ENCODE results near the gene OSGIN1.
"Not testable (repeated sequence)": the region's sequence is repeated elsewhere in the genome, so short reads cannot be mapped to it uniquely, and the experiment has no call there.

Gene OSGIN1

DNA sequence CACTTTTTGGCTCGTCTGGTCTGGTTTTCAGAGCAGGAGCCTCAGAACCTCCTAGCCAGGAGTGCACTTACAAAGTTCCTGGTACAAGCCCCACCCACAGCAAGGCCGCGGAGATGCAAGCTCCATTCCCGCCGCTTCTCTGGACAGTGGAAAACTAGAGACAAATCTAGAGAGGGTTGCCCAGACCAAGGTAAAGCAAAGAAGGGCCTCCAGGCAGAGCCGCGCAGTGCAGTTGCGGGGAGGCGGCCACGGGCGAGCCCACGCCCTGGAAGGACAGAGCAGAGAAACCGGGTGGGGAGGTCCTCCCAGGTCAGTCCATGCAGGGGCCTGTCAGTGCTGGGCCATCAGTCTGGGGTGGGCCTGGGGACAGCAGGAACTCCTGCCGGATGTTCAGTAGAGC, 11.0 kb upstream of the OSGIN1 start:
- DNase-seq, result no peak

DNA sequence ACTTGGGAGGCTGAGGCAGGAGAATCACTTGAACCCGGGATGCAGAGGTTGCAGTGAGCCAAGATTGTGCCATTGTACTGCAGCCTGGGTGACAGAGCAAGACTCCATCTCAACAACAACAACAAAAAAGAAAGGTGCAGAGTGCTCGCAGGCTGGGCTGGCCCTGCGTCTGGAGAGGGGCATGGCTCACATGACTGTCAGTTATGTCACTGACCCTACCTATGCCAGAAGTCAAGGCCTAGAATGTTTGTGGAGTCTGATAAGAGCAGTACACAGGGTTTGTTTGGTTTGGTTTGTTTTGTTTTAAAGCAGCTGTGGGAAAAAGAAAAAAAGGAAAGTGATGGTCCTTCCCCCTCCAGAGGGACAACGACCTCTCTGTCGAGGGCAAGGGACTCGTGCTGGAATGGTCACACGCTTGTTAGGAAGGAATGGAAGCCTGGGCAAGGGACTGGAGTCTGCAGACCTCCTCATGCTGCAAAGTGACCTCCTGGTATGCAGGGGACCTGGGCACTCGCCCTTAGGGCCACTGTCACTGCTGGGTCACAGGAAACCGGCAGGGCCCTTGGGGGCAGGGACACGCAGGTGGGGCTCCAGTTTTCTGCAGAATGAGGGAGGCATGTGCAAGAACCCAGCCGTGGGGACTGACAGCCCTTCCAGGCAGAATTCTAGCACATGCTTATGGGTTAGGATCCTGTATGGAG, 10.1 kb upstream of the OSGIN1 start:
- no peak for DNase-seq

DNA sequence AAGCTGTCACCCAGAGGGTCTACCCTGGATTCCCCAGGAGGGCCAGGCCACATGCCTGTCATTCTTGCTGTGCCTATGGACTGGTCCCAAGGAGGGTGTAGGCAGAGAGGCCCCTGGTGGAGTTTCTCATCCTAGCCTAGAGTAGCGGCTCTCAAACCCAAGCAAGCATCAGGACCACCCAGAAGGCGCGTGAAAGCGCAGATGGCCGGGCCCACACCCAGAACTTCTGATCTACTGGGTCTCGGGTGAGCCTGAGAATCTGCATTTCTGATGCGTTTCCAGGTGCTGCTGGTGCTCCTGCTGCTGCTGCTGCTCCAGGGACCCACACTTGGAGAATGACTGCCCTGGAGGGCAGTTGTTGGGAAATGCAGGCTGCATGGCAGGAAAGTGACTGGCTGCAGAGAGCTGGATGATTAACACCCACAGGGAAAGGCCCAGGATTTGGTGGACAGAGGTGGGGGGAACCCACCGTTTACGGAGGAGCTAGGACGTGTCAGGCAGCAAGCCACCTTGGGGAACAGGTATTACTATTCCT, 9.5 kb upstream of the OSGIN1 start:
- DNase-seq, result no peak

DNA sequence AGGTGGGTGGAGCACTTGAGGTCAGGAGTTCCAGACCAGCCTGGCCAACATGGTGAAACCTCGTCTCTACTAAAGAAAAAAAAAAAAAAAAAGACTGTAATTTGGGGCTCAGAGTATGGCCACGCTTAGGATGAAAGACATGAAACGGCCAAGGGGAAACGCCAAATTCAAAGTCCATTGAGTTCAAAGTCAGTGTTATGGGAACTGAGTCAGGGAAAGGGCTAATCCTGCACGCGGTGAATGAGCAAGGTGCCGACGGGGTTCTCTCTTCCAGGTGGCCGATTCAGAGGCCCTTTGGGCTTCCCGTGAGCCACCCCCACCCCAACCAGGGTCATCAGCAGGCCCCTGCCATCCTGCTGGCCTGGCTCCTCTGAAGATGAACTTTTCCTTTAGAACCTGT, 7.5 kb upstream of the OSGIN1 start:
- no peak for DNase-seq

DNA sequence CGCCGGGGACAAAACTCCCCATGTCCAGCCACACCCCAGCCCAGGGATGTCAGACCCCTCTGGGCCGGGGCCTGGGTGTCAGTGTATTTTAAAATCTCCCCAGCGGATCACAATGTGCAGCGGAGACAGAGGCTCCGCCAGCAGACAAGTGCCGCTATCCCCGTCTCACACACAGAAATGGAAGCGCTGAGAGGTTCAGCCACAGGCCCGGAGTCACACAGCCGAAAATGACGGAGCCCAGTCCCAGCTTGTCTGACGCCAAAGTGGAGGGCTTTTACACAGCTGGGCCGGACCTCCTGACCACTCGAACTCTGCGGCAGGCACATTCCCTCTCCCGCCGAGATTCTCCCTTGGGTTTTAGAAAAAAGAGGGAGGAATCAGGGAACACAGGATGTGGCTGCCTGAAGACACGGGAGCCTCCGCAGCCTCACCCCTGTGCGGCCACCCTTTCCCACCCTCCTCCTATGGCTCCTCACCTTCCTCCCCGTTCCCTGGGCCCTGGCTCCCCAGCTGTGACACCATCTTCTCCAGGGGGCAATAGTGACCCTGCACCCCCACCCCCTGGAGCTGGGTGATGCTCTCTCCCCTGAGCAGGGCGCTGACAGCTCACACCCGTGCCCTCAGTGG, 6.8 kb upstream of the OSGIN1 start:
- no peak for DNase-seq

DNA sequence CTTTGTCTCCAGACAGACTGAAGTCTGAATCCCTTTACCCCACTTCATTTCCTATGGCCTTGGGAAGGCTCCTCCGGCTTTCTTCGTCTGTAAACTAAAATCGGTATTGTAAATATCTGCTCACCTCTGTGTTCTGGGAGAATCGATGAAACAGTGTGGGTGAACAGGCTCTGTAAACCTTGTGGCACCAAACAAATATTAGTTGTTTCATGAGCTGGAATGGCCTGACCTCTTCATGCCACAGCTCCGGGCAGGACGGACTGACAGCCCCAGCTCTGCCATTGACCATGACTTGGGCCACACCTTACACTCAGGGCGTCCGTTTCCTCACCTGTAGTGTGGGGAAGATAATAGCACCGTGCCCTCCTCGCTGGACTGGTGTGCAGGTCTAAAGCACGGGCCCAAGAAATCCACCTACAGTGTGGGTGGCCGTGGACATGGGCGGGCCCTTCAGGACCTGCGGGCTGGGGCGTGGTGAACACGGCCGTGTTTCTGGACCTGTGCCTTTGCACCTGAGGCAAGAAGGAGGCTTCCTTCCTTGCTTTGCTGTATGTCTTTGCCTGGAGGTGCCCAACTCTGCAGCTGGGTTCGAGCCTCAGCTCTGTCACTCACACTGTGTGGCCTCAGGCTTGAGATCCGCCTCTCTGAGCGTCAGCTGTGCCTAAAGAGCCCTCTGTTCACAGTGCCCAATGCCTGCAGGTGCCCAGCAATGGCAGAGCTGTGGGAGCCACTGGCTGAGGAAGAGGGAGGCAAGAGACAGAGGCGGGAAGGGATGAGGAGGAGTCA, 6.1 kb upstream of the OSGIN1 start:
- no peak for DNase-seq

DNA sequence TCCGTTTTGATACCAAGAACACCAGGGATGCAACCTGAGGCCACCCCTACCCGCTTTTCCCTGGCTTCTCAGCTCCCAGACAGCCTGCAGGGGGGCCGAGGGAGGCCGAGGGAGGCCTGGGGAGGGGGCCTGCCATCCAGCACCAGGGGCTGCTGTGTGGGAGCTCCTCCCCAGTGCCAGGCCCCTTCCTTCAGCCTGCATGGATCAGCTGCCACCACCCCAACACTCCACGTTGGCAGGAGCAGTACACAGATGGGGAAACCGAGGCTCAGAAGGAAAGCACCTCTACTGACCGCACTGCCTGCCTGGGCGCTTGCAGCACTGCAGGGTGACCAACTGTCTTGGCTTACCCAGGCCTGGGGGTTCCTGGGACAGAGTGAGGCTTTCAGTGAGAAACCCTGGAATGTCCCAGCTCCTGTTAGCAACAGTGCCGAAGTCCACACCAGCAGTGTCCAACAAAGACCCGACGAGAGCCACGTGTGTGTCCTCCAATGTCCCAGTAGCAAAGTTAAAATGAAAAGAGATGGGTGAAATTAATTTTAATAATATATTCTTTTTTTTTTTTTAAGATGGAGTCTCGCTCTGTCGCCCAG, 5.3 kb upstream of the OSGIN1 start:
- no peak for DNase-seq

DNA sequence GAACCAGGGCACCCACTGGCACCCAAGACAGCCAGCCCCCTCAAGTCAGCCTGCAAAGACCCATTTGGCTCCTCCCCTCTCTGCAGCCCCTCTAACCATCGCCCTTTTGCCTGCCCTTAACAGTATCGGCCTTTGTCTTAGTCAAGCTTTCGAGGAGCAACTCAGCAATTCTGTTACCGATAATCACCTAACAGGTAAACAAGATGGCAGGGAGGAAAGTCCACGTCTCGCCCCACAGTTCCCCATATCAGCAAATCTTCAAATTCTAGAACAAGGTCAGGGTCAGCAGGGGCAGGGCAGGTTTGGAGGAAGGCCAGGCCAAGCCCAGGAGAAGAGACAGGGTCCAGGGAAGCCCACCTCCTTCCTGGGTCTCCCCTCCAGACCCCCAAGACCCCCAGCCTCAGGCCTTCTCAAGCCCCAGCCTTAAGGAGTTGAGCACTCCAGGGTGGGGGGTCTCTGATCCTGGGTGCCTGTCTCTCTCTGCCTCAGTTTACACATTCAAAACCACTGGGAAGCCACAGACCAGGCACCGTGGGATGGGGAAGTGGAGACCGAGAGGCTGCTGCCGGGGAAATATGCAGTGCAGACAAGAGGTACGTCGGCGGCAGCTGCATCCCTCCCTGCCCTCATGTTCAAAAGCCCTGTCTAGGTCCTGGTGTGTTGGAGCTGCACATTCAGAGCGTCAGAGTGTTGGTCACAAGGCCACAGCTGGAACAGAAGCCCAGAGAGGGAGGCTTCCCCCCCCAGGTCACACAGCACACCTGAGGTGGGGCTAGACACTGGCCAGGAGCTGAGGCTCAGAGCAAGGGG, 3.9 kb upstream of the OSGIN1 start:
- no peak for DNase-seq

DNA sequence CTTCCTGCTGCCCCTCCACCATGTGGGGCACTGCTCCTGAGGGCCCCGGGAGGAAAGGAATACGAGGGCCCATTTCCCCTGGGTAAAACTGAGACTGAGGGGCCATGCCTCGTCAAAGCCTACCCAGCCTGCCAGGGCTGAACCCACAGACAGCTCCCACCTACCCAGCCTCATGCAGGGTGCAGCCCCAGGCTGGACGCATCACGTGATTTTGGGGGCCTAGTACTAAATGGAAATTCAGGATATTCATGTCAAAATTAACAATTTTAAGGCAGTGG, 3.4 kb upstream of the OSGIN1 start:
- no peak for DNase-seq

DNA sequence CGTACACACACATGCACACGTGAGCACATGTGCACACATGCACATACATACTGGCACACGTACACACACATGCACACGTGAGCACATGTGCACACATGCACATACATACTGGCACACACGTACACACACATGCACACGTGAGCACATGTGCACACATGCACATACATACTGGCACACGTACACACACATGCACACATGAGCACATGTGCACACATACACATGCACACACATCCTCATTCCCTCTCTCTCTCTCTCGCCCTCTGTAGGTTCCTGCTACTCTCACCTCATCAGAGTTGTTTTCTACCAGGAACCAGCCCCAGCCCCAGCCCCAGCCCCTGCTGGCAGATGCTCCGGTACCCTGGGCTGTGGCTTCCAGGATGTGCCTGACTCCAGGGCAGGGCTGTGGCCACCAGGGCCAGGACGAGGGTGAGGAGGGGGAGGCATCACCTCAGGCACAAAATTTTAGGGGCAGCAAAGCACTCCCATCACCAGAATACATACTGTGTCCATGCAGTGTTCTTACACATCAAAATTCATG, 2.1 kb upstream of the OSGIN1 start:
- DNase-seq, result not testable (repeated sequence)

DNA sequence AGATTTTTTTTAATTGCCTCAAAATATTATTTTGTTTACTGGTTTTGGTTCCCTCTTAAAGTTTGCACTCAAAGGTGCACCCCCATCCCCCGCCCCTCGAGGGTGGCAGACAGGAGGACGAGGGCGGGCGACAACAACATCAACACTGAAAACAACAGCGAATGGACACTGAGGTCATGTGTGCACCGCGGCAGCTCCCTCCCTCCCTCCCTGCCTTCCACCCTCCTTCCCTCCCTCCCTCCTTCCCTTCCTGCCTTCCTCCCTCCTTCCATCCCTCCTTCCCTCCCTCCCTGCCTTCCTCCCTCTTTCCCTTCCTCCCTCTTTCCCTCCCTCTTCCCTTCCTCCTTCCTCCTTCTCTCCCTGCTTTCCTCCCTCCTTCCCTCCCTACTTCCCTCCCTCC, 1.5 kb upstream of the OSGIN1 start:
- no peak for DNase-seq

DNA sequence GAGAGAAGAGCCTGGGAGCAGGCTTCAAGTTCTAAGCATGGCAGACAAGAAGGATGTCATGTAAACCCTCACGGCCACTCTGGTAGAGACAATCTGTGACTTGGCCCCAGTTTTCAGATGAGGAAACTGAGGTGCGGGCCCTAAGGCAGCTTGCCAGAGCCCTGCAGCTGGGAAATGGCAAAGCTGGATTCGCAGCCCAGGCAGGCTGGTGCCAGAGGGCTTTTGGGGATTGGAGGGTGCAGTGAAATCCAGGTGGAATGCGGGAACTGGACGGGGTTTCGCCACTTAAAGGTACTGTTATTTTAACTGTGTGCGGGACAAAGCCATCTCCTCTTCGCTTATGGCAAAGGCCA, 477 bp upstream of the OSGIN1 start:
- DNase-seq, result no peak

DNA sequence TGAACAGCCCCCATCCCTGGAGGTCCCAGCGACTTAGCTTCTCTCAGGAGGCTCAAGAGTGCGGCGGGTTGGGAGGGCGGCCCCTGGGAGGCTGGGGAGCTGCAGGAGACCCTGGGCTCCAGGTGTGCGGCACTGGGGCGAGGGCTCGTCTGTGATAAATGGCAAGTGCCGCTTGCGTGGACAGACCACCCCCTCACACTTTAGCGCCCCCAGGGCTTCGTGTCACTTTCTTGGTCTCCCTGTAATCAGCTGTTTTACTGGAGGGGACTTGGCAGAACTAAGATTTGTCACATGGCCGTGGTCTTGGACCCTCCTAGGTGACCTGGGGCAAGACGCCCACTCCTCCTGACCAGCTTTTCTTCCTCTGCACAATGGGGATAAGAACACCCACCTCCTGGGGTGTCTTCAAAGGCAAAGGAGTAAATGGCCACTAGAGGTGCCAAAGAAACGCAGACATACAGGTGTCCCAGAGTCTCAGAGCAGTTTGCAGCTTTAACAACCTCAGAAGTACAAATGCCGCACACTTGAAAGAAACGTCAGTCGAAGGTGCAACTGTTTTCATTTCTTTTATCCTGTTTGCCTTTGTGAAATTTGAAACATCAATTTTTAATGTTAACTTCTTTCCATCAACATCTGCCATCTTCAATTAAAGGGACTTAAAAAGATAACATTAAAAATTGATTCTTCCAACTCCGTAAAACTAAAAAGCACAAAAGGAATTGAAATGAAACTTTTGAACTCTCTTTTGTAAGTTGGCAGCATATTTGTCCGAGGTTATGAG, 946 bp downstream of the OSGIN1 start:
- DNase-seq, result peak in 1 of 2 donors; percentile 10

DNA sequence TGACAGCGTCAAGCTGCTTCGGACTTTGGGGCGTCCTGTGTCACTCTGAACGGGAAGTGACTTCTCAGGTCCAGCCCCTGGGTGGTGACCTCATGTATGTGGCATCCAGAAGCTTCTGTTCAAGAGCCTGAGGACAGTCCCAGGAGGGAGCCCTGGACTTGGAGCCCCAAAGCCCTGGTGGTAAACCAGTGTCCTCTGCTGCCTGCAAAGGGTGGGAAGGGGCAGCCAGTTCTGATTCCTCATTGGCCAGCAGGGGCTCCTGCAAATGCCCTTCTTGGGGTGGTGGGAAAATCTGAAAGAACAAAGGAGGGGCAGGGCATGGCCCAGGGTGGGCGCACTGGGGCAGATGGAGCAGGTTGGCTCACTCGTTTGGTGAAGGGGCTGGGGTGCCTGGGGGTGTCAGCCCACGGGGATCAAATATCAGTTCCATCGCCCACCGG, 1.6 kb downstream of the OSGIN1 start:
- peak in 1 of 2 donors; percentile 46 for DNase-seq

DNA sequence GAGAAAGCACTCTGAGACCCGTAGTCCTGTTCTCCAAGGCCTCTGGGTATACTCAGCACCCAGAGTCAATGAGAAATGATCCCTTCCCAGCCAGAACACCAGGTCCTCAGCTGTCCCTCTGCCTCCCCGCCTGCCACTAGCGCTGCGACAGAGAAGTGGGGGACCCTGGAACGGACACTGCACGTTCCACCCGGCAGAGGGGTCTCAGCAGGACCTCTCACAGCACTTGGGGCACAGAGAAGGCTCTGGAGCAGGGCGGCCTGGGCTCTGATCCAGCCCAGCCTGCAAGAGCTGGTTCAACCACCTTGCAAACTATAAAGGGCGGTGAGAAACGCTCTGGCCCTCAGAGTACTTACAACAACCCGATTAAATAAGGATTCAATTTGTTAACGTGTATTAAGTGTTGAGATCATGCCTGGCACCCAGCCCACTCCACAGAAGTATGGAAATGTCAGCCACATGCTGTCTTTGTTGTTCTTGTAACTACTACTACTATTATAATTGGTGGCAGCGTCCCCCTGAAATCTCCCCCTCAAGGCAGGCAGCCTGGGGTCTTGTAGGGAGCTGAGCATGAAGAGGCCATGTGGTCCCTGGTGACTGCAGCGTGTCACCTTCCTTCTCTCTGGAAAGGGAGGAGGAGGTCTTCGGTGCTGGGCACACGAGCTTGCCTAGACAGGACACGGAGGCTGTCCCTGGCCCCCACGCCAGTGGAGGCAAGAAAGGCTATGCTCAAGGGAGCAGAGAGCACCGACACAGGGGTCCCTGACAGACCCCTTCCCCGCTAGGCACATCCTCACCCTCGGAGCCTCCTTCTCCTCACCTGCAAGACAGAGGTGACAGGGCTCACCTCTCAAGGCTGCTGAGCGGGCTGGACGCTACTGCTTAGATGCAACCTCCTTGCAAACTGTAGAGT, 2.4 kb downstream of the OSGIN1 start:
- DNase-seq, result no peak

DNA sequence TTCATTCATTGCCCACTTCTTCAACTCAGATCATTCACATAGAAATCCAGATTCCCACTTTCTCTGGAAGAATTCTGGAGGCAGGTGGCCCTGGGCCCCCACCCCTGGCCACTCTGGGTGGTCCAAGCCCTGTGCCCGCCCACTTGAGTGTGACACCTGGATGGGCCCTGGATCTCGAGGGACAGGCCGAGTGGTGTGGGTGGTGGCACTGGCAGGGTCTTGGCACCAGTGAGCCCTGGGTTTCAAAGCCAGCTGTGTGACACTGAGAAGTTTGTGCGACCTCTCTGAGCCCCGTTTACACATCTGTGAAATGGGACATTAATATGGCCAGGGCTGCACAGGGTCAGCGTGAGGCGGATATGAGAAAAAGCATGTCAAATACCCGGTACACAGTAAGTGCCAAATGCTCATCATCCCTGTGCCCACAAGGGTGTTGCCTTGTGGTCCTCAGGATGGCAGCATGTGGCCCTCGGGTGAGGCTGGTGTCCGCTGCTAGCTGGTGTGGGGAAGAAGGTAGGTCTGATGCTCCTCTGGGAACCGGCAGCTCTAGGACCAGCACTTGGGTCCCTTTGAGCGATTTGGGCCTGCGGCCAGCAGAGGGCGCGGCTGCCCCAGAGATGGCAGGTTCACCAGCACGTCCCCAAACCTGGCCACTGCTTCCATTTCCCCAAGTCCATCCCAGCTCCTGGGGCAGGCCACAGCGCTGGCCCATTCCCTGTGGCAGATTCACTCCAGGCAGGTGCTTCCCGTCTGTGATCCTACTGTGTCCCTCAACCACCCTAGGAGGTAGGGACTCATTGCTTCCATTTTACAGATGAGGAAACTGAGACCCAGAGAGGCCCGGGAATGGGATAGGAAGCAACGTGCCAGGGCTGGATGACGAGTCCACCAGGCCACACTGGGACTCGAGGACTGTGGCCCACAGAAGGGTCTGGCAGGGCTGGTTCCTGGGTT, 3.6 kb downstream of the OSGIN1 start:
- DNase-seq, result peak; percentile 61 to 71

DNA sequence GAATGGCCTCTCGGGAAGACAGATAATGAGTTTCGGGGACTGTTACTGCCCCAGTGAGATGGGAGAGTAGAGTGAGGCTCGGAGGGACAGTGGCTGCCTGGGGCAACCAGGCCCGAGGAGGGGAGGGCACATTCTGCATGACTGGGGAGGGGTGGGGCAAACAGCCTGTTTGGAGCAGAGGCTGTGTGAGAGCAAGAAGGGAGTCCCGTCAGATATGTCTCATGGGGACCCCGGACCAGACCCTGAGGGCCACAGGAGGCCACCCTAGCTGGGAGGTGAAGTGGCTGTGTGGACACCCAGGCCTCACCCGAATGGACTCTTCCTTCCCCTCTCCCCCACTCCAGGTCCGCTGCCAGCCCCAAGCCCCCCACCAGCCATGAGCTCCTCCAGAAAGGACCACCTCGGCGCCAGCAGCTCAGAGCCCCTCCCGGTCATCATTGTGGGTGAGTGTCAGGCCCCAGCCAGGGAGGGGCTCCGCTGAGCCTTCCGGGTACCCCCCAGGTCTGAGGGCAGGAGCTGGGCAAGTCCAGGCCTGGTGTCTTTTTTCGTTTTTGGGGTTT, 4.3 kb downstream of the OSGIN1 start:
- DNase-seq, result no peak

DNA sequence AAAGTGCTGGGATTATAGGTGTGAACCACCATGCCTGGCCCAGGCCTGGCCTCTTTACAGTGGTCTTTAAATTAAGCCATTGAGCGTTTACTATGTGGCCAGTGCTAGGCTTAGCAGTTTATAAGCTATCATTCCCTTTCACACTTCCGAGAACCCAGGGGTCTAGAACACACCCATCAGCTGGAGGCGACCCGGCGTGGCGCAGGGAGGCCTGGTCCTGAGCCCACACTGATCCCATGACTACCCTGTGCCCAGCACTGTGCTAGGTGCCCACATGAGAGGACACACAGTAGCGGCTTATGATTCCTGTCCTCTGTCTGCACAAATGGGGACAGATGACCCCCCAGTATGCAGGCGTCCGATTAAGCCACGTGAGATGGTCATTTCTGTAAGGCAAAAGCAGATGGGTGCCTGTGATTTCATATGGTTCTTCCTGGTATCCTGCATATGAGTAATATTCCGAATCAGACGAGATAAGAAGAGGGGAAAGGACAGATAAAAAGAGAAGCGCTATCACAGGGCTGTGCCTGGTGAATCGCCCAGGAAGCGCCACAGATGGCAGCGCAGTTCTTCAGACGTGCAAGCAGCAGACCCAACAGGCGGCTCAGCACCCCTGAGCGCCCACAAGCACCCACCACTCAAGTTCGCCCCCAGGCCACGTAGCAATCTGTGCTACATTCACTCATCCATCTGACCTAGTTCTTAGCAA, 5.3 kb downstream of the OSGIN1 start:
- DNase-seq, result no peak
